Measurements from ENCODE around the gene TIMM13.

TIMM13 gene

GRCh38 chr19:2454962-2455850 is 27.8 kb upstream of the TIMM13 start:
- DNase-seq: no peak

GRCh38 chr19:2454199-2454961 is 27.0 kb upstream of the TIMM13 start:
- DNase-seq: no peak

DNA sequence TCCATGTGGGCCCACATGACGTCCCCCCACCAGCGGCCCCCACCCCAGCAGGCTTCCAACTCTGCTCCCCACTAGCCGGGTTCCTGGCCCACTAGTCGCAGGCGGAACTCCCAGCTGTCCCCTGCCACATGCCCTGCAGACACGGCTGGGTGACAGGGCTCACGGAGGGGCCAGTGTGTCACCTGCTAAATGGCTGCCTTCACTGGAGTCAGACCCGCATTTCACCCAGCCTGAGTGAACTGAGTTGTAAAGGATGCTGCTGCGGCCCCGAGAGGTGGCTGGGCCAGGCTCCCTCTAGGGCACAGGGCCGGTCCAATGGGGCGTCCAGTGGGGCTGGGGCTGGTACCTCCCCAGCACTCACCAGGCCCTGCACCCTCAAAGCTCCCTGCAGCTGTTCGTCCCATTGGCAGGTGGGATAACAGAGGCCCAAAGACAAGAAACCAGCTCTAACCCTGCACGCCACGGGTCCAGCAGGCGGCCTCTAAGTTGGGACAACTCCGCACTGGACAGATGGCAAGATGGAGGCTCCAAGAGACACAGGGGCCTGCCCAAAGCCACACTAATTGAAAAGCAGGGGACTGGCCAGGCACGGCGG is 26.1 kb upstream of the TIMM13 start:
- no peak for DNase-seq

GRCh38 chr19:2451741-2452140 is 24.4 kb upstream of the TIMM13 start:
- DNase-seq: no peak

DNA sequence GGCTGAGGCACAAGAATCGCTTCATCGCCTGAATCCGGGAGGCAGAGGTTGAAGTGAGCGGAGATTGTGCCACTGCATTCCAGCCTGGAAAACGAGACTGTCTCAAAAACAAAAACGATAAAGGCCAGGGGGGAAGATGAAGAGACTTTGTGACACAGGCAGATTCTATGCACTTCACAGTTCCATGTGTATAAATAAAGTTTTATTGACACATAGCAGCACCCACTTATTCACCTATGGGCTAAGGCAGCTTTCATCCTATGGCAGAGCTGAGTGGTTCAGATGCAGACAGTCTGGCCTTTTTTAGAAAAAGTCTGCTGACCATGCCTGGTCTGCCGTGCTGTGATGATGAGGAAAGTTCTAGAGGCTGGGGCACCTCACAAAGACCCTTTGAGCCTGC is 23.8 kb upstream of the TIMM13 start:
- no peak for DNase-seq

GRCh38 chr19:2449019-2449418 is 21.6 kb upstream of the TIMM13 start:
- no peak for DNase-seq

DNA sequence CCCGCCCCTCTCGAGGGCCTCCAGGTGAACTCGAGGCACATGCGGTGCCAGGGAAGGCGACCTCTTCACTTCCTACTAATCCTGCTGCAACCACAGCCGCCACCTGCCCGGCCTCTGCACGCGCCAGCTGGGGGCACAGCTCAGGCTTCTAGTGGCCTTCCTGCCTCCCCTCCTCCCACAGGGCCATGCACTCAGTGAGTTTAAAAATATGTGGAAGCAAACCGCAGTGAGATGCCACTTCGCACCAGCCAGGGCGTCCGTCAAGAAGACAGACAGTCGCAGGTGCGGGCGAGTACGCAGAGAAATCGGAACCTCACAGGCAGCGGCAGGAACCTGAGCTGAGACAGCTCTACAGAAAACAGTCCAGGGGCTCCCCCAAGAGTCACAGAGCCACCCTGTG is 19.0 kb upstream of the TIMM13 start:
- no peak for DNase-seq

DNA sequence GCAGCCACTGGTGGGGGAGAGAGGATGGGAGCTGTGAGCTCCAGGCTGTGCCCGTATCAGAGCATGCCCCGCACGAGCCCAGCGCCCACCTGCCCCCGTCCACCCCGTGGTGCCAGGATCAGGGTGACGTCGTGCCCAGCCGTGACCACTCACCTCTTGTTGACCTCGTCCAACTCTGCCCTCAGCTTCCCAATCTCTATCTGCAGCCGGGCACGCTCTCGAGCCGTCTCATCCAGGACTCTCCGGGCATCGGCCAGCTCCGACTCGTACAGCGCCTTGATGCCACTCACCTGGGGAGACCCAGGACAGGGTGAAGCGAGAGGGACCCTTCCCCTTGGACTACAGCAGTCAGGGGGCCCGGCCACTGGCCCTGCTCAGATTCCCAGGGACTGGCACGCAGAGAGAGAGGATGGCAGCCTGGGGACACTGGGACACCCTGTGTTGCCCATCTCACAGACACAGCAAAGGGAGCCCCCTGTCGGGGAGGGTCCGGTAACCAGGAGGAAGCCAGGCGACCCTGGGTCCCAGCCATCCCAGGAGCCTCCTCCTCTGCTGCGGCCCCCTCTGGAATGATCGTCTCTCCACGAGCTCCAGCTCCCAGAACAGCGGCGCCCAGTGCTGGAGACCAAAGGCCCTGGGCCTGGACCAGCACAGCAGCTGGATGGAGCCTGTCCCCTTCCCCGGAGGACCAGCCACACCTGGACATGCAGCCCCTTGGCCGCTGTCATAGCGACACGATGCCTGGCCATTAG is 17.0 kb upstream of the TIMM13 start:
- DNase-seq: no peak

DNA sequence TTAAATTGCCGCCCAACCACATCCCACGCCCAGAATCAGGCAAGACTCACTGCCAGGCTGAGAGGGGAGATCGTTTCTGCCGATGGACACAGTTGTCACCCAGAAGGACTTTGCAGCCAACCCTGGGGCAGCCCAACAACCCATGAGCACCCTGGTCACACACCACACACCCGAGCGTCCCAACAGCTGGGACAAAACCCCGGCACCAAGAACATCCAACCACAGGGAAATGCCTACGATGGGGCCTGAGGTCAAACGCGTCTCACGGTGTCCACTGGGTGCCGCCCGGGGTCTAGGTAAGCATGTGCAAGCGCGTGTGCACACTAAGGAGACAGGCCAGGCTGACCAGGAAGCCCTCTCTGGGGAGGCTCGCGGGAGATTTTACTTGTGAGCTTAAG is 16.4 kb upstream of the TIMM13 start:
- DNase-seq: no peak

GRCh38 chr19:2443116-2443784 is 15.9 kb upstream of the TIMM13 start:
- no peak for DNase-seq

GRCh38 chr19:2441096-2441752 is 13.8 kb upstream of the TIMM13 start:
- no peak for DNase-seq

GRCh38 chr19:2440515-2440914 is 13.1 kb upstream of the TIMM13 start:
- no peak for DNase-seq

DNA sequence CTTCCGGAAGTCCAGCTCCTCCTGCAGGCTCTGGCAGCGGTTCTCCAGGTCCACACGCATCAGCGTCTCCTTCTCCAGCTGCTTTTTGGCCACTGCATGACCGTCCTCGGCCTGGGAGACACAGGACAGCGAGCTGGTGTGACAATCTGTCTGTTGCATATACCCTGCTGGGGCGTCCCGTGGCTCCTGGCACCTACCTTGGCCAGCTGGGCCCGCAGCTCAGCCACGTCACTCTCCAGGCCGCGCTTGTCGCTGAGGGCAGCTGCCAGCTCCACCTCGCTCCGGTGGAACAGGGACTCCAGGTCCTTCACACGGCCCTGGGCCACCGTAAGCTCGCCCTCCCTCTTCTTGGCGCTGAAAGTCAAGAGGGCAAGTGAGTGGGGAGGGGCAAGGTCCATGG is 10.8 kb upstream of the TIMM13 start:
- no peak for DNase-seq

GRCh38 chr19:2436926-2437325 is 9.5 kb upstream of the TIMM13 start:
- DNase-seq: no peak

GRCh38 chr19:2436384-2436783 is 9.0 kb upstream of the TIMM13 start:
- no peak for DNase-seq

DNA sequence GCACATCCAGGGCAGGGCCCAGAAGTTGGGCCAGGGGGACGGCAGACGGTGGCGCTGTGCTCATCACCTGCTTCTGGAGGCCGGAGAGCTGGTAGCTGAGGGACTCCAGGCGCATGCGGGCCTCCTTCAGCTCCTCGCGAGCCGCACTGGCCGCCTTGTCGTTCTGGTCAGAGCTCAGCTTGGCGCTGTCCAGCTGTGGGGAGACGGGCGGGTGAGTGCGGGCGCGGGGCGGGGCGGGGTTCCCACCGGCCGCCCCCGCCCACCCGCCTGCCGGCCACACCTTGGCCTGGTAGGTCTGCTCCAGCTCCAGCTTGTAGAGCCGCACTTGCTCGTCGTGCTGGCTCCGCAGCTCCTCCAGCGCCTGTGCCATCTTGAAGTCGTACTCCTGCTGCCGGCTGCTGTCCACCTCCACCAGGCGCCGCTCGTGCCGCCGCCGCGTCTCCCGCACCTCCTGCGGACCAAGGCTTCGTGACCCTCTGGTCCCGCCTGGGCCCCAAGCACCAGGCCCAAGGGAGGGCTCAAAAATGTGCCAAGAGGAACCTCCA is 7.4 kb upstream of the TIMM13 start:
- no peak for DNase-seq

DNA sequence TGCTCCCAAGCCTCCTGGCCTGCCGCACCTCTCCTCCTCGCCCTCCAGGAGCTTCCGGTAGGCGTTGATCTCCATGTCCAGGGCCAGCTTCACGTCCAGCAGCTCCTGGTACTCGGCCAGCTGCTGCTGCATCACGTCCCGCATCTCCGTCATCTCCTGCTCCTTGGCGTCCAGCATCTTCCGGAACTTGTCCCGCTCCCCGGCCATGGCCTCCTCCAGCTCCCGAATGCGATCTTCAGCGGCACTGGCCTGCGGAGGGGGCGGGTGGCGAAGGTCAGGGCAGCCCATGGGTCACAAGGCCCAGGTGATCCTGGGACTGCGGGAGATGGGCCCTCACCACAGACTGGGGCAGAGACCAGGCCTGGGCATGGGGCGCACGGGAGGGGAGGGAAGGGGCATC is 6.9 kb upstream of the TIMM13 start:
- DNase-seq: no peak

GRCh38 chr19:2433854-2434253 is 6.5 kb upstream of the TIMM13 start:
- no peak for DNase-seq

DNA sequence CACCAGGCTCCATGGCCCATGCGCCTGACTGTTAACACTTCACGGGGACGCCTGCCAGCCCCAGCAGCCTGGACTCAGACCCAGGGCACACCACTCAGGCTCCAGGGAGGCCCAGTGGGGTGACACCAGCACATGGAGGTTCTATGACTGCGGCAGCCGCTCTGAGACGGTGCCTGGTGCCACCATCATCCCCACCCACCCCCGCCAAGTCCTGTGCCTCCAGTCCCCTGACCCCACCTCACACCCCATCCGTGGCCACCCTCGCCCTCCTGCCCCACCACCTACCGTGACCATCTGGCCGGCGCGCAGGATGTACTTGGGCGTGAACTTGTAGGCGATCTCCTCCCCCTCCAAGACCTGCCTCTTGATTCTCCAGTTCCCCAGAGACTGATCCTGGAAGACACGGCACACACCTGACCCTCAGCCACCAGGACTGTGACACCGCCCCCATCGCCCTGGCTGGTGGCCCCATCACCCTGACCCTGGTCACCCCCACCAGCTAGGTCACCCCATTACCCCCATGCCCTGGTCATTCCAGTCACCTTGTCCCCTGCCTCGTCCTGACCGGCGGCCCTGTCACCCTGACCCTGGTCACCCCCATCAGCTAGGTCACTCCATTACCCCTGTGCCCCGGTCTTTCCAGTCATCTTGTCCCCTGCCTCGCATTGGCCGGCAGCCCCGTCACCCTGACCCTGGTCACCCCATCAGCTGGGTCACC is 4.9 kb upstream of the TIMM13 start:
- no peak for DNase-seq

DNA sequence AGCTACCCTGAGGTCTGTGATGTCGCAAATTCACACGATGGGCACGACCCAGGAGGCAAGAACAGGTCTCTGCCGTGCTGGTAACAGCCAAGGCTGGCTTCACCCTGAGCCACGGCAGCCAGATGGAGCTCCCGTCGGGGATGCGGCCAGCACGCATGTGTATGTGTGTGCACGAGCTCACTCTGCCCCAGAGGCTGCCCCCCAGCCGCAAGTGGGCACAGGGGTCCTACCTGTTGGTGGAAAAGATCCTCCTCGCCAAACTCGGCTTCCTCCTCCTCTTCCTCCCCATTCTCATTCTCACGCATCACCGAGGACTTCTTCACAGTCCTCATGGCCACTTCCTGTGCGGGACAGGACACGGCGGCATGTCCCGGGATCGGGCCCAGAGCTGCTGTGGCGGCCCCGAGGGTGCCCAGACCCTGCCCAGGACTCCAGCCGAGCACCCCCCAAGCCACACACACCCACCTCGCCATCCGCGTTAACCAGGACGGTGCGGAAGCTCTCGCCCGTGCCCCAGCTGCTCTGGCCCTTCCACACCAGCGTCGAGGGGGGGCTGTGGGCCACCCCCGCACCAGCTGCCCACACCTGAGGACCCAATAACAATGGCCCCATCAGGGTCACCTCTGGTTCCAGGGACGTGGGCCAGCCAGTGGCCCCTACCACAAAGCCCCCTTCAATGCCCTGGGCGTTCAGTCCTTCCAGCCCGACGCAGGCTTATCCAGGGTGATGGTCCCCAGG is 4.1 kb upstream of the TIMM13 start:
- DNase-seq: no peak
